GM23338 (cell line): ENCODE measurements around the gene EML3.

Source experiments
- CTCF ChIP-seq, 2 experiments: fragments of 200-600 bp in 1 of 2; sonication (generic) in 1 of 2; conservative IDR thresholded peaks; 2 replicates each; pipeline versions ENCODE4 v1.5.1 to v1.6.1; 2016 to 2017; ENCODE audit warnings: antibody characterized with exemption in 2 of 2, low read depth in 2 of 2, mild to moderate bottlenecking in 2 of 2, moderate library complexity in 1 of 2
- JUNB ChIP-seq: IDR thresholded peaks from one replicate; pipeline ENCODE4 v1.6.1; 2016; ENCODE audit warnings: antibody characterized with exemption; ENCODE audit not compliant: unreplicated experiment
- NANOG ChIP-seq: IDR thresholded peaks from 2 replicates; pipeline ENCODE4 v1.6.1; 2016; ENCODE audit warnings: antibody characterized with exemption, borderline replicate concordance
- POLR2AphosphoS5 ChIP-seq: IDR thresholded peaks from 2 replicates; pipeline ENCODE4 v1.6.1; 2016; ENCODE audit warnings: antibody characterized with exemption, low read depth
- STAT1 ChIP-seq: IDR thresholded peaks from one replicate; pipeline ENCODE4 v1.6.1; 2016; ENCODE audit warnings: antibody characterized with exemption; ENCODE audit not compliant: unreplicated experiment

DNA sequence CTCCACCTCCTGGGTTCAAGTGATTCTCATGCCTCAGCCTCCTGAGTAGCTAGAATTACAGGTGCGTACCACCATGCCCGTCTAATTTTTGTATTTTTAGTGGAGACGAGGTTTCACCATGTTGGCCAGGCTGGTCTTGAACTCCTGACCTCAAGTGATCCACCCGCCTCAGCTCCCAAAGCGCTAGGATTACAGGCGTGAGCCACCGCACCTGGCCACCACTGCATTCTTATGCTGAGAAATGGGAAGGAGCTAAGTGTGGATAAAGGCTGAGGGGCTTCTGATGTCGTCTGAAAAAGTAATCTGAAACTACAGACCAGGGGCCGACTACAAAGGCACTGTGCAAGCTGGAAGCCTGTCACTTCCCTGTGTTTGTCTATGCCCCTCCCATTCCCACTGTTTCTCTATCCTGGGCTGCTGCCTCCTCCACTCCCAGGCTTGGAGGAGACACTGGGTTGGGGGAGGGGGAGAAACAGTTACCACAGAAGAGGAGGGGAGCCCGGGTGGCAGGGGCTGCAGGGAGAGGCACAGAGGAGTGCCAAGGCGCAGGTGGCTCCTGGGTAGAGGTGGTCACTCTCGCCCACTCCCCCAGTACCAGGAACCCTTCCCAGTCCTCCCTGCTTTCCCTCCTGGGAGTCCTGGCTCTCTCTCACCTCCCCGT is 8.0 kb downstream of the EML3 start:
- TF ChIP-seq CTCF (conservative IDR thresholded peaks at IDR 0.05; ENCODE audit: low read depth in 2 of 2) (no peak), POLR2AphosphoS5 (no peak), NANOG (no peak), JUNB (no peak), STAT1 (no peak)
